Superior temporal gyrus (tissue), 1 donor: ENCODE measurements around the gene GAS6.
"Not testable (repeated sequence)": the region's sequence is repeated elsewhere in the genome, so short reads cannot be mapped to it uniquely, and the experiment has no call there.

Experiments
- DNase-seq: peaks from one replicate; pipeline ENCODE4 v3.0.0-alpha.2; 2016; ENCODE audit errors: extremely low spot score

GAS6 gene

GRCh38 chr13:113863524-113864272 is at the start of gene GAS6:
Gene GAS6 (minus strand): TSS chr13:113864076. CDS start chr13:113863920, 156 bp downstream.
- peak; percentile 22 for DNase-seq

GRCh38 chr13:113913408-113913807 is 49.5 kb upstream of the GAS6 start:
- DNase-seq: not testable (repeated sequence)

GRCh38 chr13:113912596-113912995 is 48.7 kb upstream of the GAS6 start:
- DNase-seq: no peak

GRCh38 chr13:113907635-113908617 is 44.0 kb upstream of the GAS6 start:
- DNase-seq: no peak

GRCh38 chr13:113906571-113906970 is 42.7 kb upstream of the GAS6 start:
- DNase-seq: no peak

- no peak for DNase-seq
Measured at GRCh38 chr13:113905942-113906341, 42.1 kb upstream of the GAS6 start.

GRCh38 chr13:113905018-113905417 is 41.1 kb upstream of the GAS6 start:
- DNase-seq: no peak

- DNase-seq: peak; percentile 76
Measured at GRCh38 chr13:113904411-113904810, 40.5 kb upstream of the GAS6 start.

GRCh38 chr13:113903912-113904311 is 40.0 kb upstream of the GAS6 start:
- no peak for DNase-seq

- no peak for DNase-seq
Measured at GRCh38 chr13:113902986-113903775, 39.3 kb upstream of the GAS6 start.

- no peak for DNase-seq
Measured at GRCh38 chr13:113902481-113902880, 38.6 kb upstream of the GAS6 start.

GRCh38 chr13:113901642-113902041 is 37.8 kb upstream of the GAS6 start:
- DNase-seq: no peak

GRCh38 chr13:113901231-113901630 is 37.4 kb upstream of the GAS6 start:
- no peak for DNase-seq

- no peak for DNase-seq
Measured at GRCh38 chr13:113900646-113901045, 36.8 kb upstream of the GAS6 start.

- no peak for DNase-seq
Measured at GRCh38 chr13:113898391-113898790, 34.5 kb upstream of the GAS6 start.

- DNase-seq: no peak
Measured at GRCh38 chr13:113897966-113898365, 34.1 kb upstream of the GAS6 start.

GRCh38 chr13:113897161-113897560 is 33.3 kb upstream of the GAS6 start:
- no peak for DNase-seq

- DNase-seq: no peak
Measured at GRCh38 chr13:113895436-113895835, 31.6 kb upstream of the GAS6 start.

GRCh38 chr13:113890774-113891480 is 27.1 kb upstream of the GAS6 start:
- no peak for DNase-seq

- no peak for DNase-seq
Measured at GRCh38 chr13:113889467-113889866, 25.6 kb upstream of the GAS6 start.

GRCh38 chr13:113888701-113889330 is 24.9 kb upstream of the GAS6 start:
- DNase-seq: no peak
